Measurements from ENCODE around the gene MEMO1.
"Not testable (repeated sequence)": the region's sequence is repeated elsewhere in the genome, so short reads cannot be mapped to it uniquely, and the experiment has no call there.

DNA sequence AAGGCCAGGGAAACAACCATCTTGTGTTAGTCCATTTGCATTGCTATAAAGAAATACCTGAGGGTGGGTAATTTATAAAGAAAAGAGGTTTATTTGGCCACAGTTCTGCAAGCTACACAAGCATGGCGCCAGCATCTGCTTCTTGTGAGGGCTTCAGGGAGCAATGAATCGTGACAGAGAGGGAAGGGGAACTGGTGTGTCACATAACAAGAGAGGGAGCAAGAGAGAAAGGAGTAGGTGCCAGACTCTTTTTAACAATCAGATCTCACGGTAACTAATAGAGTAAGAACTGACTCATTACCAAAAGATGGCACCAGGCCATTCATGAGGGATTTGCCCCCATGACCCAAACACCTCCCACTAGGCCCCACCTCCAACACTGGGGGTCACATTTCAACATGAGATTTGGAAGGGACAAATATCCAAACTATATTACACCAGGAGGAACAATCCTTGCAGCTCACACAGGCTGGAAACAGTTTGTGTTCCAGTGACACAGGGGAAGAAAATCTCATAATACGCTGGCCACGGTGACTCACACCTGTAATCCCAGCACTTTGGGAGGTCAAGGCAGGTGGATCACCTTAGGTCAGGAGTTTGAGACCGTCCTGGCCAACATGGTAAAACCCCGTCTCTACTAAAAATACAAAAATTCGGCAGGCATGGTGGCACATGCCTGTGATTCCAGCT, 23.5 kb upstream of the MEMO1 start:
- not testable (repeated sequence) for TF ChIP-seq EZH2phosphoT487 (IDR thresholded peaks at IDR 0.05; ENCODE audit: borderline replicate concordance, low read length)
- TF ChIP-seq, protein P1, sequence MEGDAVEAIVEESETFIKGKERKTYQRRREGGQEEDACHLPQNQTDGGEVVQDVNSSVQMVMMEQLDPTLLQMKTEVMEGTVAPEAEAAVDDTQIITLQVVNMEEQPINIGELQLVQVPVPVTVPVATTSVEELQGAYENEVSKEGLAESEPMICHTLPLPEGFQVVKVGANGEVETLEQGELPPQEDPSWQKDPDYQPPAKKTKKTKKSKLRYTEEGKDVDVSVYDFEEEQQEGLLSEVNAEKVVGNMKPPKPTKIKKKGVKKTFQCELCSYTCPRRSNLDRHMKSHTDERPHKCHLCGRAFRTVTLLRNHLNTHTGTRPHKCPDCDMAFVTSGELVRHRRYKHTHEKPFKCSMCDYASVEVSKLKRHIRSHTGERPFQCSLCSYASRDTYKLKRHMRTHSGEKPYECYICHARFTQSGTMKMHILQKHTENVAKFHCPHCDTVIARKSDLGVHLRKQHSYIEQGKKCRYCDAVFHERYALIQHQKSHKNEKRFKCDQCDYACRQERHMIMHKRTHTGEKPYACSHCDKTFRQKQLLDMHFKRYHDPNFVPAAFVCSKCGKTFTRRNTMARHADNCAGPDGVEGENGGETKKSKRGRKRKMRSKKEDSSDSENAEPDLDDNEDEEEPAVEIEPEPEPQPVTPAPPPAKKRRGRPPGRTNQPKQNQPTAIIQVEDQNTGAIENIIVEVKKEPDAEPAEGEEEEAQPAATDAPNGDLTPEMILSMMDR (IDR thresholded peaks at IDR 0.05; ENCODE audit: low read depth, low read length, poor library complexity, severe bottlenecking) = not testable (repeated sequence)
